ENCODE results near the gene GSTM1. TPM values are rescaled to one million over a fixed set of nuclear protein-coding genes. Genes with fewer than 3 reads are reported as not detected.
"Not testable (repeated sequence)": the region's sequence is repeated elsewhere in the genome, so short reads cannot be mapped to it uniquely, and the experiment has no call there.

Gene GSTM1
- total RNA-seq, 4 donors from 2014 or later = 18.1 TPM; not detected in 3

DNA sequence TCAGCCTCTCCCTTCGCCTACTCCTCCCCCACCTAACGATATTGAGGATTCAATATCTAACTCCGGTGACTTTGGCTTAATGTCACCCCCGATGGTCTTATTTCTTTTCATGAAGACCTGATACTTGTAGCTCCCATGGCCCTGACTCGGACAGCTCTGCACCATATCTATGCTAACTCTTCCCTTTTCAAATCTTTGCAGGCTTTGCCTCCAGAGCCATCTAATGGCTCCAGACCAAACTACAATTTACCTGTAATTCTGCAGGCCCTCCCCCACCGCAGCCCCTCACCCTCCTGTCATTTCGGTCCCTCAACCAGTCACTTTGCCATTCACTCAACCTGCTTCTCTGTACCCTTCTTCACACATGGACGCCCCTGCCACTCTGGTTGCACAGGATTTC is 16.6 kb downstream of the GSTM1 start:
- Histone ChIP-seq H3K4me1 (no peaks in the 10 kb centered on the region), H3K27ac (no peak overlapping the region), H3K36me3 (no peaks in the 10 kb centered on the region), H3K4me3 (no peak overlapping the region), H3K27me3 (no peaks in the 10 kb centered on the region), H3K9me3 (no peaks in the 10 kb centered on the region)
- no peak for DNase-seq
- TF ChIP-seq, protein P1, sequence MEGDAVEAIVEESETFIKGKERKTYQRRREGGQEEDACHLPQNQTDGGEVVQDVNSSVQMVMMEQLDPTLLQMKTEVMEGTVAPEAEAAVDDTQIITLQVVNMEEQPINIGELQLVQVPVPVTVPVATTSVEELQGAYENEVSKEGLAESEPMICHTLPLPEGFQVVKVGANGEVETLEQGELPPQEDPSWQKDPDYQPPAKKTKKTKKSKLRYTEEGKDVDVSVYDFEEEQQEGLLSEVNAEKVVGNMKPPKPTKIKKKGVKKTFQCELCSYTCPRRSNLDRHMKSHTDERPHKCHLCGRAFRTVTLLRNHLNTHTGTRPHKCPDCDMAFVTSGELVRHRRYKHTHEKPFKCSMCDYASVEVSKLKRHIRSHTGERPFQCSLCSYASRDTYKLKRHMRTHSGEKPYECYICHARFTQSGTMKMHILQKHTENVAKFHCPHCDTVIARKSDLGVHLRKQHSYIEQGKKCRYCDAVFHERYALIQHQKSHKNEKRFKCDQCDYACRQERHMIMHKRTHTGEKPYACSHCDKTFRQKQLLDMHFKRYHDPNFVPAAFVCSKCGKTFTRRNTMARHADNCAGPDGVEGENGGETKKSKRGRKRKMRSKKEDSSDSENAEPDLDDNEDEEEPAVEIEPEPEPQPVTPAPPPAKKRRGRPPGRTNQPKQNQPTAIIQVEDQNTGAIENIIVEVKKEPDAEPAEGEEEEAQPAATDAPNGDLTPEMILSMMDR (IDR thresholded peaks at IDR 0.05) = no peak
- TF ChIP-seq POLR2AphosphoS5 (IDR thresholded peaks at IDR 0.05) (no peak), POLR2A (IDR thresholded peaks at IDR 0.05) (no peak), EP300 (IDR thresholded peaks at IDR 0.05; ENCODE audit: low read depth) (no peak)
- intact Hi-C loops (cut with DNase I; ENCODE audit: low total_unique reads) = no loop called here
- in situ Hi-C loops (cut with MboI; ENCODE audit: low pct_ligation_motif_present in 1 of 4, low pct_unique_long_range_greater_than_20kb in 1 of 4, low sequenced_read_pairs in 3 of 4) = no loop called here
- WGBS, 2 donors (ENCODE audit: low coverage in 1 of 2) = 73 to 82% methylated on average over 8 of the region's 8 CpGs

DNA sequence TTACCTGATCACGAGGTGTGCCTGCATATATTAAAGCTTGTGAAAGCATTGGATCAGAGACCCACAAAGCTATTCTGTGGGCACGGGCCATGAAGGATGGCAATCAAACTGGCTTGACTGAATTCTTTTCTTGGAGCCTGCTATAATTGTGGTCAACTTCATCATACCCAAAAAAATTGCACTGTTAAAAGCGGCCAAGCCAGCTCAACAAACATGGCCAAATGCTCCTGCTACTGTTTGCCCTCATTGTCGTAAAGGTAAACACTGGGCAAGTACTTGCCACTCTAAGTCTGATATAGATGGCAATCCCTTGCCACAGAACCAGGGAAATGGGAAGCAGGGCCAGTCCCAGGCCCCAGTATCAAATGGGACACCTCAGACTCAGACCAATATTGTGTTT is 17.8 kb downstream of the GSTM1 start:
- H3K4me3 ChIP-seq = no peak overlapping the region
- H3K36me3 ChIP-seq = no peaks in the 10 kb centered on the region
- H3K4me1 ChIP-seq = no peaks in the 10 kb centered on the region
- no peaks in the 10 kb centered on the region for H3K9me3 ChIP-seq
- no peak overlapping the region for H3K27ac ChIP-seq
- no peak for DNase-seq
- in situ Hi-C loops (cut with MboI; ENCODE audit: low pct_ligation_motif_present in 1 of 4, low pct_unique_long_range_greater_than_20kb in 1 of 4, low sequenced_read_pairs in 3 of 4) = no loop called here
- H3K27me3 ChIP-seq = no peaks in the 10 kb centered on the region
- 88 to 100% methylated on average over 1 to 4 of the region's 4 CpGs for WGBS, 2 donors (ENCODE audit: low coverage in 1 of 2)
- TF ChIP-seq EP300 (IDR thresholded peaks at IDR 0.05; ENCODE audit: low read depth) (no peak), POLR2A (IDR thresholded peaks at IDR 0.05) (no peak), POLR2AphosphoS5 (IDR thresholded peaks at IDR 0.05) (no peak)
- TF ChIP-seq, protein P1 (IDR thresholded peaks at IDR 0.05) = no peak
- intact Hi-C loops (cut with DNase I; ENCODE audit: low total_unique reads) = no loop called here

DNA sequence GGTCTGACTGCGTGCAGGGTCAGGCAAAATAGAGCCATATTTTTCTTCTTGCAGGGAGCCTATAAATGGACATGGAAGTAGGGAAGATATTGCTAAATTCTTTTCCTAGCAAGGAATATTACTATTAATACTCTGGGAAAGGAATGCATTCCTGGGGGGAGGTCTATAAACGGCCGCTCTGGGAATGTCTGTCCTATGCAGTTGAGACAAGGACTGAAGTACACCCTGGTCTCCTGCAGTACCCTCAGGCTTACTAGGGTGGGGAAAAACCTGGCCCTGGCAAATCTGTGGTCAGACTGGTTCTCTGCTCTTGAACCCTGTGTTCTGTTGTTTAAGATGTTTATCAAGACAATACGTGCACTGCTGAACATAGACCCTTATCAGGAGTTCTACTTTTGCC is 21.3 kb downstream of the GSTM1 start:
- DNase-seq; intact Hi-C loops (cut with DNase I; ENCODE audit: low total_unique reads); H3K36me3 ChIP-seq; H3K4me1 ChIP-seq; H3K9me3 ChIP-seq; H3K4me3 ChIP-seq; H3K27me3 ChIP-seq; in situ Hi-C loops (cut with MboI; ENCODE audit: low pct_ligation_motif_present in 1 of 4, low pct_unique_long_range_greater_than_20kb in 1 of 4, low sequenced_read_pairs in 3 of 4); H3K27ac ChIP-seq: not testable (repeated sequence)
- 73 to 81% methylated on average over 4 of the region's 4 CpGs for WGBS, 2 donors (ENCODE audit: low coverage in 1 of 2)

DNA sequence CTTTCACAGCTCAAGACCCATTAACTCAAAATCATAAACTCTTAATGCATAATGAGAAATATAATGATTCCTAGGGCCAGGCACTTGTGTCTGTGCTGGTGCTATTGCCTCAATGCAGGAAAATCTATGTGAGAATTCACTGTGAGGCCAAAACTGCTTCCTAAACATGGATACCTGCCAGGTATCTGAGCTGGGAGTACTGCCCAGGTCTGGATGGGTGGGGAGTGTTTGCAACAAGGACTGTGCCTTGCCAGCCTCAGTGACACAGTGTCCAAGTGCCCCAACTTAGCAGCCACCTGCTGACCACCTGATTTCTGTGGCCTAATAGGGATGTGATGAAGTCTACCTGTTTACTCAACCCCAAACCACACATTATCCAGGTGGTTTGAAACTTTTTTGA is 22.2 kb downstream of the GSTM1 start:
- DNase-seq; in situ Hi-C loops (cut with MboI; ENCODE audit: low pct_ligation_motif_present in 1 of 4, low pct_unique_long_range_greater_than_20kb in 1 of 4, low sequenced_read_pairs in 3 of 4); H3K27ac ChIP-seq; H3K27me3 ChIP-seq; H3K9me3 ChIP-seq; H3K4me3 ChIP-seq; H3K36me3 ChIP-seq; H3K4me1 ChIP-seq; intact Hi-C loops (cut with DNase I; ENCODE audit: low total_unique reads): not testable (repeated sequence)

DNA sequence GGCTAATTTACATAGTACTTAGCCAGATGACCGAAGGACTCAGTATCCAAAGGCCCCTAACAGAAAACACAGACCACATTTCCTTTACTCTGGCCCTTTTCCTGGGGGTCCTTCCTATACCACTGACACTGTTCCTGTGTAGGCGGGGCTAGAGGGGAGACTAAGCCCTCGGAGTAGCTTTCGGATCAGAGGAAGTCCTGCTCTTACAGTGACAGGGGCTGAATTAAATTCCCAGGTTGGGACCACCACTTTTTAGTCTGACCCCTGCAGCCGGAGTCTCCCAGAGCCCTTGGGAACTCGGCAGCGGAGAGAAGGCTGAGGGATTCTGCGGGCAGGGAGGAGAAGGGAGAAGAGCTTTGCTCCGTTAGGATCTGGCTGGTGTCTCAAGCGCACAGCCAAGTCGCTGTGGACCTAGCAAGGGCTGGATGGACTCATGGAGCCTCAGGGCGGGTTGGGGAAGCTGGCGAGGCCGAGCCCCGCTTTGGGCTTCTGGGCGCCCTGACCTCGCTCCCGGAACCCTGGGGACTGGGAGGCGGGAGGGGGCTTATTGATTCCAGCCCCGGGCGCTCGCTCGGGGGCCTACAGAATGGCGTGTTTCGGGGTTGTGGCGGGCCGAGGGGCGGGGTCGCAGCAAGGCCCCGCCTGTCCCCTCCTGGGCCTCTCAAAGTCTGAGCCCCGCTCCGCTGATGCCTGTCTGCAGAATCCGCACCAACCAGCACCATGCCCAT is 24.1 kb downstream of the GSTM1 start, which contains the start of gene GSTM5:
GSTM5 (plus strand) TSS at position 659 of the 728 bp plus-strand sequence; CDS start at position 721, 62 bp downstream.
- intact Hi-C loops (cut with DNase I; ENCODE audit: low total_unique reads); H3K36me3 ChIP-seq; H3K4me1 ChIP-seq; H3K27me3 ChIP-seq; H3K9me3 ChIP-seq; in situ Hi-C loops (cut with MboI; ENCODE audit: low pct_ligation_motif_present in 1 of 4, low pct_unique_long_range_greater_than_20kb in 1 of 4, low sequenced_read_pairs in 3 of 4); DNase-seq: not testable (repeated sequence)
- Histone ChIP-seq H3K4me3 (peak within 1 kb of the TSS in 2 of 4 donors; percentile 4 to 38), H3K27ac (peak within 1 kb of the TSS in 1 of 4 donors; percentile 41)
- WGBS, 2 donors (ENCODE audit: low coverage in 1 of 2) = 58% methylated on average over 29 of the region's 33 CpGs; no CpG with 5 or more reads in 1 of the 2 donors
